Activated B cell treated with CpG ODN at 0.5 μM for 24 hours (primary cell): ENCODE results near the gene MTFR2. TPM values are rescaled to one million over a fixed set of nuclear protein-coding genes. Genes with fewer than 3 reads are reported as not detected.
A peak's percentile ranks its signal among the peaks of the same experiment; 100 is the strongest.

Source experiments
- ATAC-seq: fragments of 200-7000 bp; cut with Tn5 transposase; one replicate; pipeline ENCODE4 v1.10.0; 2021; ENCODE audit warnings: low read depth, mild to moderate bottlenecking, moderate library complexity
- CTCF ChIA-PET: fragments of 350-600 bp; sonication (Branson Sonifier 250); formaldehyde crosslinking; loops from one replicate; lab custom pipeline; 2021; ENCODE audit warnings: antibody characterized with exemption; lab: Charles Lee
- POLR2A ChIA-PET: fragments of 350-600 bp; sonication (Branson Sonifier 250); formaldehyde crosslinking; loops from one replicate; lab custom pipeline; 2021; ENCODE audit warnings: antibody characterized with exemption; lab: Charles Lee
- DNase-seq: peaks from one replicate; pipeline ENCODE4 v3.0.0; 2022
- H3K27ac Mint-ChIP-seq: one replicate; pipeline ENCODE4 v1.8.0; 2020; ENCODE audit warnings: mixed read lengths
- H3K27me3 Mint-ChIP-seq: one replicate; pipeline ENCODE4 v1.8.0; 2021; ENCODE audit warnings: mixed read lengths
- H3K36me3 Mint-ChIP-seq: one replicate; pipeline ENCODE4 v1.8.0; 2021; ENCODE audit warnings: low read depth, mixed read lengths
- H3K4me1 Mint-ChIP-seq: one replicate; pipeline ENCODE4 v1.8.0; 2021; ENCODE audit warnings: mixed read lengths
- H3K4me3 Mint-ChIP-seq: one replicate; pipeline ENCODE4 v1.8.0; 2020; ENCODE audit warnings: mild to moderate bottlenecking, mixed read lengths
- H3K9me3 Mint-ChIP-seq: one replicate; pipeline ENCODE4 v1.8.0; 2020; ENCODE audit warnings: mixed read lengths
- intact Hi-C: fragments of 100-400 bp; cut with micrococcal nuclease; formaldehyde crosslinking; loops from one replicate; pipeline ENCODE4 v1.15.1; 2024
- total RNA-seq: library from RNA; stranded (reverse); gene quantifications from 2 replicates; pipeline ENCODE4 v1.2.3, GENCODE V29; 2022
- TF ChIP-seq, protein P1 (sequence below): fragments of 200-600 bp; IDR thresholded peaks from one replicate; pipeline ENCODE4 v1.8.0; 2022; ENCODE audit warnings: antibody characterized with exemption, mild to moderate bottlenecking

Gene MTFR2
- total RNA-seq, 1 donor from 2014 or later, result 3.5 TPM

DNA sequence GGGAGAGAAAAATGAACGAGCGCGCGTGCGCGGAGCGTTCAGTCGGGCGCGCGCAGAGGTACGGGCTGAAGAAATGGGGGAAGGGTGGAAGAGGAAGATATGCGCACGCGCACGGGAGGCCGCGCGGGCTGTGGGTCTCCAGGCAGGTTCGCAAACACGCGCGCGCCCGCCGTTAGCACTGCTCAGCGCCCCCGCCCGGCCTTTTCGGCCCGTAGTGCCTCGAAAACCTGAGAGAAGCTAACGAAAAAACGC is 39.1 kb upstream of the MTFR2 start:
- ChIA-PET POLR2A (interaction anchor here (0.5 to 4.0 kb wide), 24 partner anchors 10 to 1890 kb away, joined by 3 to 84 read pairs (median 6); partner anchors contain the start of genes AHI1, HBS1L, MAP3K5 and MTFR2), CTCF (interaction anchor here (1.5 to 2.5 kb wide), 3 partner anchors 28 to 791 kb away, joined by 5 to 18 read pairs (median 6); partner anchors contain the start of gene MAP3K5)
- peaks cover 38% of the 10 kb centered on the region for H3K36me3 Mint-ChIP-seq
- DNase-seq, result peak; percentile 89
- H3K9me3 Mint-ChIP-seq, result no peaks in the 10 kb centered on the region
- H3K27ac Mint-ChIP-seq, result peak overlapping the region; percentile 100
- H3K27me3 Mint-ChIP-seq, result no peaks in the 10 kb centered on the region
- intact Hi-C loops, result loop anchor here (1.0 to 5.0 kb wide), 9 partner anchors 39 to 1235 kb away; partner anchors contain the start of genes HBS1L, MAP3K5, MTFR2 and PEX7
- peak; percentile 51 for ATAC-seq
- TF ChIP-seq, protein P1, sequence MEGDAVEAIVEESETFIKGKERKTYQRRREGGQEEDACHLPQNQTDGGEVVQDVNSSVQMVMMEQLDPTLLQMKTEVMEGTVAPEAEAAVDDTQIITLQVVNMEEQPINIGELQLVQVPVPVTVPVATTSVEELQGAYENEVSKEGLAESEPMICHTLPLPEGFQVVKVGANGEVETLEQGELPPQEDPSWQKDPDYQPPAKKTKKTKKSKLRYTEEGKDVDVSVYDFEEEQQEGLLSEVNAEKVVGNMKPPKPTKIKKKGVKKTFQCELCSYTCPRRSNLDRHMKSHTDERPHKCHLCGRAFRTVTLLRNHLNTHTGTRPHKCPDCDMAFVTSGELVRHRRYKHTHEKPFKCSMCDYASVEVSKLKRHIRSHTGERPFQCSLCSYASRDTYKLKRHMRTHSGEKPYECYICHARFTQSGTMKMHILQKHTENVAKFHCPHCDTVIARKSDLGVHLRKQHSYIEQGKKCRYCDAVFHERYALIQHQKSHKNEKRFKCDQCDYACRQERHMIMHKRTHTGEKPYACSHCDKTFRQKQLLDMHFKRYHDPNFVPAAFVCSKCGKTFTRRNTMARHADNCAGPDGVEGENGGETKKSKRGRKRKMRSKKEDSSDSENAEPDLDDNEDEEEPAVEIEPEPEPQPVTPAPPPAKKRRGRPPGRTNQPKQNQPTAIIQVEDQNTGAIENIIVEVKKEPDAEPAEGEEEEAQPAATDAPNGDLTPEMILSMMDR, result no peak
- peaks cover 55% of the 10 kb centered on the region for H3K4me1 Mint-ChIP-seq
- peak overlapping the region; percentile 100 for H3K4me3 Mint-ChIP-seq

- Mint-ChIP-seq H3K27ac (peak overlapping the region; percentile 100), H3K27me3 (no peaks in the 10 kb centered on the region), H3K4me1 (peaks cover 59% of the 10 kb centered on the region), H3K4me3 (peak overlapping the region; percentile 100), H3K9me3 (no peaks in the 10 kb centered on the region), H3K36me3 (peaks cover 40% of the 10 kb centered on the region)
- CTCF ChIA-PET, result interaction anchor here (1.1 to 2.5 kb wide), 5 partner anchors 27 to 790 kb away, joined by 3 to 18 read pairs (median 5); partner anchors contain the start of gene MAP3K5
- TF ChIP-seq, protein P1, result no peak
- peak; percentile 45 for ATAC-seq
- POLR2A ChIA-PET, result interaction anchor here (0.5 to 4.0 kb wide), 19 partner anchors 10 to 1234 kb away, joined by 3 to 84 read pairs (median 8); partner anchors contain the start of genes AHI1, HBS1L, IL20RA and MAP3K5
- peak; percentile 63 for DNase-seq
- intact Hi-C loops, result loop anchor here (1.0 to 5.0 kb wide), 9 partner anchors 38 to 1234 kb away; partner anchors contain the start of genes HBS1L, MAP3K5, MTFR2 and PEX7
Measured at GRCh38 chr6:136288566-136289326, 38.6 kb upstream of the MTFR2 start.

- Mint-ChIP-seq H3K4me3 (peak overlapping the region; percentile 36), H3K27ac (peak overlapping the region; percentile 18), H3K27me3 (no peaks in the 10 kb centered on the region), H3K9me3 (no peaks in the 10 kb centered on the region), H3K4me1 (peaks cover 85% of the 10 kb centered on the region), H3K36me3 (peaks cover 66% of the 10 kb centered on the region)
- POLR2A ChIA-PET, result no interaction called here
- intact Hi-C loops, result loop anchor here (1.0 to 5.0 kb wide), 3 partner anchors 11 to 262 kb away; no protein-coding TSS in a partner anchor
- ATAC-seq (no peak), DNase-seq (no peak)
- CTCF ChIA-PET, result no interaction called here
- TF ChIP-seq, protein P1, result no peak
Measured at GRCh38 chr6:136284909-136285308, 34.8 kb upstream of the MTFR2 start.

GRCh38 chr6:136282906-136283305 is 32.8 kb upstream of the MTFR2 start:
- Mint-ChIP-seq H3K9me3 (no peaks in the 10 kb centered on the region), H3K4me3 (peak overlapping the region; percentile 56), H3K36me3 (peaks cover 65% of the 10 kb centered on the region), H3K27me3 (no peaks in the 10 kb centered on the region), H3K27ac (peak overlapping the region; percentile 31), H3K4me1 (peaks cover 79% of the 10 kb centered on the region)
- DNase-seq (no peak), ATAC-seq (no peak)
- intact Hi-C loops, result loop anchor here (5.0 kb wide), 1 partner anchor 34 kb away; no protein-coding TSS in a partner anchor
- POLR2A ChIA-PET, result interaction anchor here (0.7 kb wide), 1 partner anchor 432 kb away, joined by 3 read pairs; no protein-coding TSS in a partner anchor
- TF ChIP-seq, protein P1, result no peak
- CTCF ChIA-PET, result no interaction called here
